Spleen (tissue), 11 donors: Measurements from ENCODE around the gene MIA2. TPM values are rescaled to one million over a fixed set of nuclear protein-coding genes. Genes with fewer than 3 reads are reported as not detected.

Experiments
- DNase-seq: peaks from one replicate; pipeline ENCODE4 v3.0.0-alpha.2; 2020
- H3K27ac ChIP-seq, 8 donors: fragments of 200-600 bp; sonication (generic) in 7 of 8; 1 replicate in 4 of 8; 2 replicates in 4 of 8; pipeline versions ENCODE4 v1.5.0 to v1.8.0; 2016 to 2021; ENCODE audit warnings: inconsistent platforms in 4 of 8, mild to moderate bottlenecking in 4 of 8, moderate library complexity in 1 of 8
- H3K27me3 ChIP-seq, 7 donors: fragments of 200-600 bp; sonication (generic) in 6 of 7; replicated peaks in 1 of 7; 1 replicate in 4 of 7; 2 replicates in 3 of 7; pipeline versions ENCODE4 v1.5.0 to v1.8.0; 2016 to 2021; ENCODE audit warnings: inconsistent platforms in 3 of 7, mild to moderate bottlenecking in 1 of 7
- H3K36me3 ChIP-seq, 6 donors: fragments of 200-600 bp; sonication (generic) in 5 of 6; 1 replicate in 4 of 6; 2 replicates in 2 of 6; pipeline versions ENCODE4 v1.5.0 to v1.8.0; 2016 to 2021; ENCODE audit warnings: inconsistent platforms in 2 of 6
- H3K4me1 ChIP-seq, 6 donors: fragments of 200-600 bp; sonication (generic) in 5 of 6; 1 replicate in 3 of 6; 2 replicates in 3 of 6; pipeline versions ENCODE4 v1.5.0 to v1.8.0; 2016 to 2021; ENCODE audit warnings: inconsistent platforms in 3 of 6
- H3K4me3 ChIP-seq, 8 donors: fragments of 200-600 bp; sonication (generic) in 7 of 8; 1 replicate in 4 of 8; 2 replicates in 4 of 8; pipeline versions ENCODE4 v1.5.0 to v1.8.0; 2016 to 2021; ENCODE audit warnings: inconsistent platforms in 4 of 8, mild to moderate bottlenecking in 4 of 8, moderate library complexity in 2 of 8
- H3K9me3 ChIP-seq, 8 donors: fragments of 200-600 bp; sonication (generic) in 7 of 8; 1 replicate in 4 of 8; 2 replicates in 4 of 8; pipeline versions ENCODE4 v1.5.0 to v1.8.0; 2016 to 2021; ENCODE audit warnings: inconsistent platforms in 4 of 8
- CTCF ChIP-seq, 11 experiments: fragments of 200-600 bp in 7 of 11; fragments of 450-650 bp in 4 of 11; sonication (generic) in 4 of 11; IDR thresholded peaks in 8 of 11; conservative IDR thresholded peaks in 3 of 11; 1 replicate in 7 of 11; 2 replicates in 4 of 11; pipeline versions ENCODE4 v1.4.0 to v1.8.0; 2016 to 2021; ENCODE audit warnings: antibody characterized with exemption in 11 of 11, inconsistent platforms in 4 of 11, mild to moderate bottlenecking in 1 of 11
- POLR2A ChIP-seq, 3 donors: fragments of 450-650 bp; IDR thresholded peaks; one replicate each; pipeline ENCODE4 v1.5.1; 2017; ENCODE audit warnings: antibody characterized with exemption in 3 of 3, mild to moderate bottlenecking in 1 of 3
- POLR2AphosphoS5 ChIP-seq, 3 donors: sonication (generic); formaldehyde crosslinking; IDR thresholded peaks; one replicate each; pipeline ENCODE4 v1.5.1; 2017; ENCODE audit warnings: antibody characterized with exemption in 3 of 3
- WGBS, 5 donors: extraction: QIAGEN DNeasy Blood & Tissue Kit in 3 of 5; methylation state at CpG; one replicate each; pipeline versions ENCODE4 v1.1.5 to v1.1.7; 2013 to 2018; 5-methylcytosine and 5-hydroxymethylcytosine counted together
- intact Hi-C: fragments of 100-400 bp; cut with DNase I; formaldehyde crosslinking; loops from one replicate; pipeline ENCODE4 v1.15.0; 2023; ENCODE audit warnings: low total_unique reads
- polyA plus RNA-seq, 3 donors: library from polyadenylated mRNA; stranded (reverse); fragments of 200-250 nt; gene quantifications; one replicate each; pipeline ENCODE4 v1.2.1, GENCODE V29; 2013
- total RNA-seq, 7 donors: library from RNA; depleted of rRNA in 3 of 7; stranded (reverse); fragments of >200 nt in 3 of 7; fragmentation: NEBNext Ultra II Directional in 4 of 7; extraction: Animal tissue kit (Norgen Biotek cat#: 25700) in 4 of 7; gene quantifications; one replicate each; pipeline versions ENCODE4 v1.1.0 to v1.2.1, GENCODE V29; 2016 to 2021
- donor health status: healthy with polysubstance abuse.
- donor health status: DM: no; HTN: no; CAD: no; lungs with moderate emphysema.
- donor health status: DM: no; HTN: no; CAD: no.
- donor health status: Bipolar disorder and iron deficiency.
- donor health status: healthy.
- donor health status: DM: no; HTN: no; CAD: no.
- donor health status: DM: yes; HTN: yes; CAD: no.

MIA2 gene
- total and polyA plus RNA-seq, 10 donors, result 18.3 to 31.3 (median 24.8) TPM

GRCh38 chr14:39315859-39316444 is 82.2 kb downstream of the MIA2 start:
- Histone ChIP-seq H3K27me3 (no peaks in the 10 kb centered on the region), H3K4me1 (no peaks in the 10 kb centered on the region), H3K36me3 (peaks cover 0 to 93% (median 39%) of the 10 kb centered on the region in 6 donors), H3K9me3 (no peaks in the 10 kb centered on the region), H3K4me3 (no peak overlapping the region), H3K27ac (no peak overlapping the region)
- DNase-seq, result no peak
- intact Hi-C loops, result no loop called here
- WGBS, 5 donors, result 96 to 100% (median 97%) methylated on average over 1 of the region's 1 CpG
- TF ChIP-seq POLR2A (IDR thresholded peaks at IDR 0.05) (no peak), POLR2AphosphoS5 (IDR thresholded peaks at IDR 0.05) (no peak)

- WGBS, 5 donors, result 91 to 97% (median 93%) methylated on average over 8 of the region's 8 CpGs
- intact Hi-C loops, result no loop called here
- H3K27ac ChIP-seq, result no peak overlapping the region
- H3K36me3 ChIP-seq, result peaks cover 0 to 93% (median 41%) of the 10 kb centered on the region in 6 donors
- DNase-seq, result no peak
- H3K4me3 ChIP-seq, result no peak overlapping the region
- no peaks in the 10 kb centered on the region for H3K4me1 ChIP-seq
- H3K9me3 ChIP-seq, result no peaks in the 10 kb centered on the region
- no peak for TF ChIP-seq POLR2A (IDR thresholded peaks at IDR 0.05)
- TF ChIP-seq POLR2AphosphoS5 (IDR thresholded peaks at IDR 0.05), result no peak
- TF ChIP-seq CTCF (IDR thresholded peaks at IDR 0.05 in 8 of 11, conservative IDR thresholded peaks at IDR 0.05 in 3 of 11), result no peak
- no peaks in the 10 kb centered on the region for H3K27me3 ChIP-seq
Observed at GRCh38 chr14:39316830-39317553, 83.3 kb downstream of the MIA2 start.

- DNase-seq, result no peak
- intact Hi-C loops, result no loop called here
- Histone ChIP-seq H3K27ac (no peak overlapping the region), H3K36me3 (peaks cover 0 to 98% (median 38%) of the 10 kb centered on the region in 6 donors), H3K27me3 (no peaks in the 10 kb centered on the region), H3K4me3 (no peak overlapping the region), H3K4me1 (no peaks in the 10 kb centered on the region), H3K9me3 (no peaks in the 10 kb centered on the region)
- 94 to 99% (median 97%) methylated on average over 2 of the region's 2 CpGs for WGBS, 5 donors
- no peak for TF ChIP-seq POLR2A (IDR thresholded peaks at IDR 0.05)
- TF ChIP-seq CTCF (IDR thresholded peaks at IDR 0.05 in 8 of 11, conservative IDR thresholded peaks at IDR 0.05 in 3 of 11), result no peak
- no peak for TF ChIP-seq POLR2AphosphoS5 (IDR thresholded peaks at IDR 0.05)
Observed at GRCh38 chr14:39318574-39318973, 84.9 kb downstream of the MIA2 start.

GRCh38 chr14:39319381-39319780 is 85.7 kb downstream of the MIA2 start:
- Histone ChIP-seq H3K36me3 (peaks cover 0 to 98% (median 40%) of the 10 kb centered on the region in 6 donors), H3K4me1 (no peaks in the 10 kb centered on the region), H3K27ac (no peak overlapping the region), H3K27me3 (no peaks in the 10 kb centered on the region), H3K4me3 (no peak overlapping the region), H3K9me3 (no peaks in the 10 kb centered on the region)
- no peak for TF ChIP-seq POLR2AphosphoS5 (IDR thresholded peaks at IDR 0.05)
- TF ChIP-seq POLR2A (IDR thresholded peaks at IDR 0.05), result no peak
- no peak for TF ChIP-seq CTCF (IDR thresholded peaks at IDR 0.05 in 8 of 11, conservative IDR thresholded peaks at IDR 0.05 in 3 of 11)
- intact Hi-C loops, result no loop called here
- no peak for DNase-seq
